HL-60/S4 treated with phorbol 12-myristate 13-acetate at 8.2 ng/mL for 4 days and 3 days (cell line): ENCODE results near the gene CHST4.
"Not testable (repeated sequence)": the region's sequence is repeated elsewhere in the genome, so short reads cannot be mapped to it uniquely, and the experiment has no call there.

Experiments
- in situ Hi-C: fragments of 300-500 bp; cut with MboI; formaldehyde crosslinking; loops from 2 replicates; pipeline ENCODE4 v1.15.0; 2022; ENCODE audit warnings: low sequenced_read_pairs

Gene CHST4

DNA sequence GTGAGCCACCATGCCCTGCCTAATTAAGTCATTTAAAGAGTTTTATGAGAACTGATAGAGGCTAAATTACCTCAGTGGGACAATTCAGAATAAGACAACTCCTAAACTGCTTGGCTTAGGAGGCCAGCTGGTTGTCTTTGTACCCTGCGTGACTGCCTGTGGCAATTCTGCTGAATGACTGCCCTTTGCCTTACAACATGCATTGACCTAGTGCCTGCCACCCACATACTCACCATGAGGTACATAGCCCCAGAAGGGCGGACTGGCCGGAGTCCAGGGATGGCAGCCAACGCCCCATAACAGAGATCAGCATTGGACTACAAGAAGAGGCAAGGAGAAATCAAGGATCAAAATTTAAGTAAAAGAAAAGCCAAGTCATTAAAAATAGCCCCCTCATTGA lies 43.4 kb downstream of the CHST4 start:
- in situ Hi-C loops, result no loop called here

DNA sequence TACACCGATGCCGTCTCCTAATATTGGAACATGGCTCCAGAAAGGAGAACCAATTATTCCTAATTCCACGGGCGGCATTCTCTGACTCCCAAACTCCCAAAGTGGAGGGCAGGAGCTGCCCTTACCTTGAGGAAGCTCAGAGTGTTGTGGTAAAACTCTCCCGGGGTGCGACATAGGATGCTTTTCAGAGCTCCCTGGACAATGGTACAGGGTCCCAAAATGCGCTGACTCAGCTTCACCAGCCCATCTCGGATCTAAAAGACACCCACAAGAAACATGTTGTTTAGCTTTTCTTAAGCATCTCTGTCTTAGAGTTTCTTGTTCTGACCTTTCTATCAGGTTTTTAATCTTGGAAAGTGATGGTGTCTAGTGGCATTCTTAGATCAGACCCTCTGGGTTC lies 43.9 kb downstream of the CHST4 start:
- in situ Hi-C loops, result no loop called here

DNA sequence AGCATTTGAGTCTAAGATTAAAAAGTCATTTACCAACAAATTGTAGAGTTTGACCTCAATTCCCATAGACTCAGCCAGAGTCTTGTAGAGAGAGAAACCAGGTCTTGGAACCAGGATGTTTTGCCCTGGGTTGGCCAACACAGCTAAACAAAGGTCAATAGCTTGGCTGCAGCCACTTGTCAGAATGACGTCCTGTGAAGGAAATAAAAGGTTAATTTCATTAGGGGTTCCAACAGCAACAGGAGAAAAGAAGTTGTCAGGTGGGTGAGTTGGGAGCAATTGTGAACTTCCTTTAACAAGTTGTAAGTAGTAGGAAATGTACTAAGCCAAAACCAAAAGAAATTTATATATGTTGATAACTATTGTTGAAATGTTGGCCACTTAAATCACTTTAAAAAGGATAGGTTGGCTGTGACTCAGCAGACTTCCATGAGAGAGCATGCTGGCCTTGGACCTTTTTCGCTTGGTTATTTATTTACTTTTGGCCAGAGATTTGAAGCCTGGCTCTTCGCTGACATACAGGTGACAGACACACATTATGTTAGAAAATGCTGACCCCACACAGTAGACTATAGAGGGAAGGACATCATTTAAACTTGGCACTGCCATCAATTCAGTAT lies 46.4 kb downstream of the CHST4 start:
- in situ Hi-C loops, result no loop called here

DNA sequence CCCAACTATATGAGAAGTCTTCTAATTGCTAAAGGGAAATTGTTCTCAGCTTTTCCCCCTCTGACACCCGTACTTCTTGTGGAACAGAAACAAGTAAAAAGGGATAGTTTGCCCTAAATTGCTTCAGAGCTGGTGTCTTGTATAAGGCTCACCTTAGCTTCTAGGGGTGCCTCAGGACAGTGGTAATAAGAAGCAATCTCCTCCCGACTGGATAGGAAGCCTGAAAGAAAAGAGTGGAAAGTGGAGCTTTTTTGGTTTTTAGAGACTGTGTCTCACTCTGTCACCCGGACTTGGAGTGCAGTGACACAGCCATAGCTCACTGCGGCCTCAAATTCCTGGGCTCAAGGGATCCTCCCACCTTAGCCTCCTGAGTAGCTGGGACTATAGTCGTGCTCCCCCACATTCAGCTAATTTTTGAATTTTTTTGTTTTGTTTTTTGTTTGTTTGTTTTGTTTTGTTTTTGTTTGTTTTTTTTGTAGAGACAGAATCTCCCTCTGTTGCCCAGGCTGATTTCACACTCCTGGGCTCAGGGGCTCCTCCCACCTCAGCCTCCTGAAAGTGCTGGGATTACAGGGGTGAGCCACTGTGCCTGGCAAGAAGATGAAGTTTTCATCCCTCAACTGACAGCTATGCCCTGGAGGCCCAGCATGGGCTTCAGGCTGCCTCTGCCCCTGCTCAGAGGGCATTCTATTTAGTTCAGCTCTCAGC lies 47.3 kb downstream of the CHST4 start:
- in situ Hi-C loops, result no loop called here

DNA sequence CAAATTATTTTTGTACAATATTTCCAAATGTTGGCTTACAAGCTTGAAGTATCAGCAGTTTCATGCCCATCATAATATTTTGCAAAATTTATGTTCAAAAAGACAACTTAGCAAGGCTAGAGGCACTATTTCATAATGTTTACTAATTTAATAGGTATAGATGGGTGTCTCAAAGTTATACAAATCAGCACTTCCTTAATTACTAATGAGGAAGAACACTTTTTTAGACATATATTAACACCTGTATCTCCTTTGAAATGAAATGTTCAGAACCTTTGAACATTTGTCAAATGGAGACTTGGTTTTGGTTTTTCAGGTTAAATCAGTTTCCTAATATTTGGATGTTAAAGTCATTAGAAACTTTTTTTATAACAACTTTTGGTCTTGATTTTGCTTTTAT lies 48.5 kb downstream of the CHST4 start:
- in situ Hi-C loops, result no loop called here

DNA sequence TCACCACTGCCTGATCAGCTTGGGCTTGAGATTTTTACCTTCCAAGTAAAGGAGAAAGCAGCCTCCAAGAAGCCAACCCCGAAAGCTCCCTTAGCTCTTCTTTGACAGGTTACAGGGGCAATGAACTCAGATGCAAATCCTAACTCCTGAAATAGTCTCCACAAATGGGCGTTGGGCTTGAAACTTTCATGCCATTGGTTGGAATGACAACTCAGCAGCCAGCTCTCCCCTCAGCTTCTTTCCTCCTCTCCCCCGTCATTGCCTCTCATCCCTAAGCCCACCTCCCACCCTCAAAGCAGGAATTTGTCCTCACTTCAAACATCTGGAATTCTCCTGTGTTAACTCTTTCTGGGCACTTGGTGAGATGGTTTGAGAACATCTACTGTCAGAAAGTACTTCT lies 50.7 kb downstream of the CHST4 start, which contains the start of gene TAT:
Gene TAT (minus strand): TSS at position 122 of the 400 bp plus-strand sequence. CDS start 677 bp downstream, outside the sequence.
- in situ Hi-C loops, result no loop called here

DNA sequence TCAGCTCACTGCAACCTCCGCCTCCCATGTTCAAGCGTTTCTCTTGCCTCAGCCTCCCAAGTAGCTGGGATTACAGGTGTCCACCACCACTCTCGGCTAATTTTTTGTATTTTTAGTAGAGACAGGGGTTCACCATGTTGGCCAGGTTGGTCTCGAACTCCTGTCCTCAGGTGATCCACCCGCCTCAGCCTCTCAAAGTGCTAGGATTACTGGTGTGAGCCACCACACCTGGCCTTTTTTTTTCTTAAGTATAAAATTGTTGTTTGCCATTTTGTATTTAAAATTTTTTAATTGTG lies 56.3 kb downstream of the CHST4 start:
- in situ Hi-C loops, result not testable (repeated sequence)

DNA sequence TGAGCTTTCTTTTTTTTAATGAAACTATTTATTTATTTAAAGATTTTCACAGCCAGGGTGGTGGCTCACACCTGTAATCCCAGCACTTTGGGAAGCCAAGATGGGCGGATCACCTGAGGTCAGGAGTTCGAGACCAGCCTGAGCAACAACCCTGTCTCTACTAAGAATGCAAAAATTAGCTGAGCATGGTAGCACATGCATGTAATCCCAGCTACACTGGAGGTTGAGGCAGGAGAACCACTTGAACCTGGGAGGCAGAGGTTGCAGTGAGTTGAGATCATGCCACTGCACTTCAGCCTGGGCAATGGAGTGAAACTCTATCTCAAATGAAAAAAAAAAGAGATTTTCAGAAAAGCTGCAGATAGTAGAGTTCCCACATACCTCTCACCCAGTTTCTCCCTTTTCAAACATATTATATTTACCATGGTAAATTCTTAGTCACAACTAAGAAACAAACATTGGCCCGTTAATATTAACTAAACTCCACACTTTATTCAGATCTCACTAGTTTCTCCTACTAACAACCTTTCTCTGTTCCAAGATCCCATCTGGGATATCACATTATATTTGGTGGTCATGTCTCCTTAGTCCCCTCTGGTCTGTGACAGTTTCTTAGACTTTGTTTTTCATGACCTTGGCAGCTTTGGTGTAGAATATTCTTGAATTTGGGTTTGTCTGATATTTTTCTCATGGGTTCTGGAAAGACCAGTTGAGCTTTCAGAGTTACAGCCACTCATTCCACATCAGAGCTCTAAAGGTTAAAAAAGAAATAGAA lies 58.5 kb downstream of the CHST4 start:
- in situ Hi-C loops, result no loop called here

DNA sequence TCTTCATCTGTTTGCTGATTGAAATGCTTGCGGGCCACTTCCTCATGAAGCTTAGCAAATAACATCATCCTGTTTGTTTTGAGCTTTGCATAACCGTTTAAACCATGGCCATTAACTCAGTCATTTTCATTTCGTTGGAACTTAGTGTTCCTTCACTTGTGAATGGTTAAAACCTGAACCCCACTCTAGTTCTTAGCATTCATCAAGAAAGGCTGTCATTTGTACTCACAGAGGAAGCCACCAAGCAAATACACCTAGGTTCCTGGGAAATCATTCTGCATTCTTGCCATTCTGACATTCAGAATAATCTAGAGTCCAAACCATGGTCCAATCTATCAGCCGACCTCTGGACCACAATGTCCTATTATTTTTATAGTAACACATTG lies 59.1 kb downstream of the CHST4 start:
- in situ Hi-C loops, result no loop called here
